ENCODE data around the gene XYLT1.

XYLT1 gene

GRCh38 chr16:17316005-17316404, 154.8 kb downstream of the XYLT1 start:
- TF ChIP-seq MAX (IDR thresholded peaks at IDR 0.05): no peak
- no peak for TF ChIP-seq REST (IDR thresholded peaks at IDR 0.05; ENCODE audit: low read depth)
- no peak for TF ChIP-seq YY1 (IDR thresholded peaks at IDR 0.05; ENCODE audit: low read depth)
- TF ChIP-seq RAD21 (IDR thresholded peaks at IDR 0.05; ENCODE audit: low read depth): no peak
- no peak for TF ChIP-seq ZBTB7A (IDR thresholded peaks at IDR 0.05; ENCODE audit: low read depth)
- no peak for TF ChIP-seq USF1 (IDR thresholded peaks at IDR 0.05)
- TF ChIP-seq CEBPB (IDR thresholded peaks at IDR 0.05): no peak
- no peak for TF ChIP-seq CREB1 (IDR thresholded peaks at IDR 0.05; ENCODE audit: low read depth)

- no peak for TF ChIP-seq CEBPB (IDR thresholded peaks at IDR 0.05)
- TF ChIP-seq TAF1 (IDR thresholded peaks at IDR 0.05; ENCODE audit: low read depth): no peak
- no peak for TF ChIP-seq RAD21 (IDR thresholded peaks at IDR 0.05; ENCODE audit: low read depth)
- TF ChIP-seq YY1 (IDR thresholded peaks at IDR 0.05; ENCODE audit: low read depth): no peak
- TF ChIP-seq TEAD4 (IDR thresholded peaks at IDR 0.05): no peak
These were observed 156.8 kb downstream of the XYLT1 start for GRCh38 chr16:17313793-17314547.

- TF ChIP-seq TEAD4 (IDR thresholded peaks at IDR 0.05) (no peak), CREB1 (IDR thresholded peaks at IDR 0.05; ENCODE audit: low read depth) (no peak), YY1 (IDR thresholded peaks at IDR 0.05; ENCODE audit: low read depth) (no peak), CEBPB (IDR thresholded peaks at IDR 0.05) (no peak), MAX (IDR thresholded peaks at IDR 0.05) (no peak), REST (IDR thresholded peaks at IDR 0.05; ENCODE audit: low read depth) (no peak), TCF12 (IDR thresholded peaks at IDR 0.05; ENCODE audit: low read depth) (no peak), USF1 (IDR thresholded peaks at IDR 0.05) (no peak), TAF1 (IDR thresholded peaks at IDR 0.05; ENCODE audit: low read depth) (no peak)
These were observed 157.6 kb downstream of the XYLT1 start for GRCh38 chr16:17313085-17313611.

- TF ChIP-seq TEAD4 (IDR thresholded peaks at IDR 0.05): no peak
- no peak for TF ChIP-seq FOXM1 (IDR thresholded peaks at IDR 0.05; ENCODE audit: borderline replicate concordance, low read depth)
- no peak for TF ChIP-seq MAX (IDR thresholded peaks at IDR 0.05)
- no peak for TF ChIP-seq USF1 (IDR thresholded peaks at IDR 0.05)
- TF ChIP-seq TCF12 (IDR thresholded peaks at IDR 0.05; ENCODE audit: low read depth): no peak
- no peak for TF ChIP-seq ZBTB7A (IDR thresholded peaks at IDR 0.05; ENCODE audit: low read depth)
- TF ChIP-seq CREB1 (IDR thresholded peaks at IDR 0.05; ENCODE audit: low read depth): no peak
- TF ChIP-seq REST (IDR thresholded peaks at IDR 0.05; ENCODE audit: low read depth): no peak
- TF ChIP-seq CEBPB (IDR thresholded peaks at IDR 0.05): no peak
- TF ChIP-seq NFIC (IDR thresholded peaks at IDR 0.05): no peak
- TF ChIP-seq YY1 (IDR thresholded peaks at IDR 0.05; ENCODE audit: low read depth): no peak
- TF ChIP-seq EP300 (IDR thresholded peaks at IDR 0.05; ENCODE audit: borderline replicate concordance): no peak
- no peak for TF ChIP-seq TAF1 (IDR thresholded peaks at IDR 0.05; ENCODE audit: low read depth)
- no peak for TF ChIP-seq EGR1 (IDR thresholded peaks at IDR 0.05)
These were observed 158.6 kb downstream of the XYLT1 start for GRCh38 chr16:17312094-17312710.

Data from Ishikawa (cell line).